Measurements from ENCODE around the gene OXSR1. TPM values are rescaled to one million over a fixed set of nuclear protein-coding genes. Genes with fewer than 3 reads are reported as not detected.

Gene OXSR1
- total and polyA plus RNA-seq, 2 of the 13 experiments (the other 11 are each of a cell fraction or from before 2014, with no cell fraction given): 27.4 to 32.6 TPM

DNA sequence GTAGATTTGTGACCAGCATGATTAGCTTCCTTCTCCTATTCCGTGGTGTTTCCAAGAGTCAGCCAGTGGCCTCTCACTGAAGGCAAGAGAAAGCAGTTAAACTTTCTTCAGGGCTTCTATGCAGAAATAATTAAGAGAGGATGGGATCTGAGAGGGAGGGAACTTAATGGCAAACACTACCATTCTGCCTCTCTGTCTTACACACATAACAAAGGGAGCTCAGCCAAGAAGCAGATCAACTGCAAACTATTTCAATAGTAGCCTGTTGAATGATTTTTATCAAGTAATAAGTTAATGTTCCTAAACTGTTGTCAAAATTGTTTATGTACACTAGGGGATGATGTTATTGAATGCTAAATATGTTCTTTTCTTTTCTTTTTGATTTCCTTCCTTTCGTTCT is 11.8 kb downstream of the OXSR1 start (continued):
- TF ChIP-seq DNMT1 (CRISPR knock-in tag; IDR thresholded peaks at IDR 0.05): no peak

DNA sequence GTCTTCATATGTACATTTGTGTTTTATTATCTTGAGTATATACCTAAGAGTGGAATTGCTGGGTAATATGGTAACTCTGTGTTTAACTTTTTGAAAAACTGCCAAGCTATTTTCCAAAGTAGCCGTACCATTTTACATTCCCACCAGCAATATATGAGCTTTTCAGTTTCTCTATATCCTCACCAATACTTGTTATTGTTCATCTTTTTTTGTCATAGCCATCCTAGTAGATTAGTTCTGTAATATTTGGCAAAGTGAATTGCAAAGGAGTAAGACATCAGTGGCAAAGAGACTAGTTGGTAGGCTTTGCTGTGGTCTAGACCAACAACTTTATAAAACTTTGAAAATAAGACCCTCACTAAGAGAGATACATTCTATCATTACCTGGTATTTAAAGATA is 21.4 kb downstream of the OXSR1 start:
- Histone ChIP-seq H2AFZ (ENCODE audit: low read length) (no peak overlapping the region), H4K20me1 (ENCODE audit: insufficient read depth, low read length) (peaks cover 4% of the 10 kb centered on the region; the same call in 1 of the 2 replicates), H3K9ac (ENCODE audit: insufficient read depth, low read depth, low read length) (no peak overlapping the region), H3K4me3 (replicated peaks in 1 of 3; ENCODE audit: insufficient read depth in 1 of 3, low read depth in 2 of 3, low read length in 3 of 3) (no peak overlapping the region), H3K9me3 (ENCODE audit: low read length) (no peaks in the 10 kb centered on the region), H3K36me3 (replicated peaks in 1 of 2; ENCODE audit: control insufficient read depth in 1 of 2, insufficient read depth in 2 of 2, low read length in 2 of 2) (peaks cover 5 to 50% of the 10 kb centered on the region in 2 experiments), H3K79me2 (ENCODE audit: insufficient read depth, low read length) (peaks cover 11% of the 10 kb centered on the region), H3K27ac (ENCODE audit: extremely low read length, insufficient read depth, low read length) (no peak overlapping the region), H3K4me2 (ENCODE audit: low read depth, low read length) (no peak overlapping the region), H3K27me3 (ENCODE audit: control insufficient read depth in 1 of 2, insufficient read depth in 2 of 2, low read length in 2 of 2) (no peaks in the 10 kb centered on the region), H3K4me1 (ENCODE audit: insufficient read depth, low read length) (no peaks in the 10 kb centered on the region)
- no peak for ATAC-seq
- intact Hi-C loops (cut with micrococcal nuclease; ENCODE audit: unreplicated experiment): no loop called here
- no peak for DNase-seq (ENCODE audit: low spot score)
- in situ Hi-C loops (cut with HindIII; ENCODE audit: extremely low pct_ligation_motif_present, low pct_unique_long_range_greater_than_20kb): no loop called here
- CTCF ChIA-PET (ENCODE audit: low intra/inter-chr PET ratio, low total read pairs): no interaction called here
- TF ChIP-seq MIER3 (CRISPR knock-in tag; IDR thresholded peaks at IDR 0.05; ENCODE audit: borderline replicate concordance): no peak
- no peak for TF ChIP-seq TEAD3 (CRISPR knock-in tag; optimal IDR thresholded peaks at IDR 0.05; ENCODE audit: borderline replicate concordance)
- TF ChIP-seq ZNF709 (CRISPR knock-in tag; IDR thresholded peaks at IDR 0.05): no peak
- no peak for TF ChIP-seq ZNF691 (CRISPR knock-in tag; IDR thresholded peaks at IDR 0.05; ENCODE audit: borderline replicate concordance, low read depth)
- FAIRE-seq: no peak
- no TSS peak for BruUV-seq (replicated peaks)
- POLR2A ChIA-PET: no interaction called here
- 95% methylated on average over 1 of the region's 1 CpG for WGBS (ENCODE audit: low lambda C conversion rate)

DNA sequence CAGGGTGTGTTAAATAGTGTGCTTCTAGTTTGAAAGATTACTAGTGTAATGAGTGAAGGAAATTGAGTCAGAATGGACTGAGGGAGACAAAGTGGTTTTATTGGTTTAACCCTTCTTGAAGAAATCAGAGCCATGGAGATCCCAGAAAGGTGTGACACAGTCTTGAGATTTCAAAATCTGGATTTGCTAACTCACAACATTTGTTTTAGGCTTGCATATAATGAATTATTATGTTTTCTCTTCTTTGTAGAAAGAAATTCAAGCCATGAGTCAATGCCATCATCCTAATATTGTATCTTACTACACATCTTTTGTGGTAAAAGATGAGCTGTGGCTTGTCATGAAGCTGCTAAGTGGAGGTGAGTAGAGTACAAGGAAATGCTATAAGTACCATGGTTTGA is 25.1 kb downstream of the OXSR1 start:
- intact Hi-C loops (cut with micrococcal nuclease; ENCODE audit: unreplicated experiment): no loop called here
- POLR2A ChIA-PET: no interaction called here
- Histone ChIP-seq H3K4me3 (replicated peaks in 1 of 3; ENCODE audit: insufficient read depth in 1 of 3, low read depth in 2 of 3, low read length in 3 of 3) (no peak overlapping the region), H3K79me2 (ENCODE audit: insufficient read depth, low read length) (no peaks in the 10 kb centered on the region), H3K27me3 (ENCODE audit: control insufficient read depth in 1 of 2, insufficient read depth in 2 of 2, low read length in 2 of 2) (no peaks in the 10 kb centered on the region), H2AFZ (ENCODE audit: low read length) (no peak overlapping the region), H4K20me1 (ENCODE audit: insufficient read depth, low read length) (no peaks in the 10 kb centered on the region), H3K9ac (ENCODE audit: insufficient read depth, low read depth, low read length) (no peak overlapping the region), H3K27ac (ENCODE audit: extremely low read length, insufficient read depth, low read length) (no peak overlapping the region), H3K36me3 (replicated peaks in 1 of 2; ENCODE audit: control insufficient read depth in 1 of 2, insufficient read depth in 2 of 2, low read length in 2 of 2) (peaks cover 4 to 57% of the 10 kb centered on the region in 2 experiments), H3K4me1 (ENCODE audit: insufficient read depth, low read length) (no peaks in the 10 kb centered on the region), H3K4me2 (ENCODE audit: low read depth, low read length) (no peak overlapping the region), H3K9me3 (ENCODE audit: low read length) (no peaks in the 10 kb centered on the region)
- no peak for ATAC-seq
- in situ Hi-C loops (cut with HindIII; ENCODE audit: extremely low pct_ligation_motif_present, low pct_unique_long_range_greater_than_20kb): no loop called here
- no TSS peak for BruUV-seq (replicated peaks)
- DNase-seq (ENCODE audit: low spot score): no peak
- CTCF ChIA-PET (ENCODE audit: low intra/inter-chr PET ratio, low total read pairs): no interaction called here
- no peak for FAIRE-seq
- TF ChIP-seq KLF16 (CRISPR knock-in tag; IDR thresholded peaks at IDR 0.05): no peak
- no peak for TF ChIP-seq MED8 (CRISPR knock-in tag; IDR thresholded peaks at IDR 0.05; ENCODE audit: insufficient replicate concordance)
- TF ChIP-seq, protein P1, sequence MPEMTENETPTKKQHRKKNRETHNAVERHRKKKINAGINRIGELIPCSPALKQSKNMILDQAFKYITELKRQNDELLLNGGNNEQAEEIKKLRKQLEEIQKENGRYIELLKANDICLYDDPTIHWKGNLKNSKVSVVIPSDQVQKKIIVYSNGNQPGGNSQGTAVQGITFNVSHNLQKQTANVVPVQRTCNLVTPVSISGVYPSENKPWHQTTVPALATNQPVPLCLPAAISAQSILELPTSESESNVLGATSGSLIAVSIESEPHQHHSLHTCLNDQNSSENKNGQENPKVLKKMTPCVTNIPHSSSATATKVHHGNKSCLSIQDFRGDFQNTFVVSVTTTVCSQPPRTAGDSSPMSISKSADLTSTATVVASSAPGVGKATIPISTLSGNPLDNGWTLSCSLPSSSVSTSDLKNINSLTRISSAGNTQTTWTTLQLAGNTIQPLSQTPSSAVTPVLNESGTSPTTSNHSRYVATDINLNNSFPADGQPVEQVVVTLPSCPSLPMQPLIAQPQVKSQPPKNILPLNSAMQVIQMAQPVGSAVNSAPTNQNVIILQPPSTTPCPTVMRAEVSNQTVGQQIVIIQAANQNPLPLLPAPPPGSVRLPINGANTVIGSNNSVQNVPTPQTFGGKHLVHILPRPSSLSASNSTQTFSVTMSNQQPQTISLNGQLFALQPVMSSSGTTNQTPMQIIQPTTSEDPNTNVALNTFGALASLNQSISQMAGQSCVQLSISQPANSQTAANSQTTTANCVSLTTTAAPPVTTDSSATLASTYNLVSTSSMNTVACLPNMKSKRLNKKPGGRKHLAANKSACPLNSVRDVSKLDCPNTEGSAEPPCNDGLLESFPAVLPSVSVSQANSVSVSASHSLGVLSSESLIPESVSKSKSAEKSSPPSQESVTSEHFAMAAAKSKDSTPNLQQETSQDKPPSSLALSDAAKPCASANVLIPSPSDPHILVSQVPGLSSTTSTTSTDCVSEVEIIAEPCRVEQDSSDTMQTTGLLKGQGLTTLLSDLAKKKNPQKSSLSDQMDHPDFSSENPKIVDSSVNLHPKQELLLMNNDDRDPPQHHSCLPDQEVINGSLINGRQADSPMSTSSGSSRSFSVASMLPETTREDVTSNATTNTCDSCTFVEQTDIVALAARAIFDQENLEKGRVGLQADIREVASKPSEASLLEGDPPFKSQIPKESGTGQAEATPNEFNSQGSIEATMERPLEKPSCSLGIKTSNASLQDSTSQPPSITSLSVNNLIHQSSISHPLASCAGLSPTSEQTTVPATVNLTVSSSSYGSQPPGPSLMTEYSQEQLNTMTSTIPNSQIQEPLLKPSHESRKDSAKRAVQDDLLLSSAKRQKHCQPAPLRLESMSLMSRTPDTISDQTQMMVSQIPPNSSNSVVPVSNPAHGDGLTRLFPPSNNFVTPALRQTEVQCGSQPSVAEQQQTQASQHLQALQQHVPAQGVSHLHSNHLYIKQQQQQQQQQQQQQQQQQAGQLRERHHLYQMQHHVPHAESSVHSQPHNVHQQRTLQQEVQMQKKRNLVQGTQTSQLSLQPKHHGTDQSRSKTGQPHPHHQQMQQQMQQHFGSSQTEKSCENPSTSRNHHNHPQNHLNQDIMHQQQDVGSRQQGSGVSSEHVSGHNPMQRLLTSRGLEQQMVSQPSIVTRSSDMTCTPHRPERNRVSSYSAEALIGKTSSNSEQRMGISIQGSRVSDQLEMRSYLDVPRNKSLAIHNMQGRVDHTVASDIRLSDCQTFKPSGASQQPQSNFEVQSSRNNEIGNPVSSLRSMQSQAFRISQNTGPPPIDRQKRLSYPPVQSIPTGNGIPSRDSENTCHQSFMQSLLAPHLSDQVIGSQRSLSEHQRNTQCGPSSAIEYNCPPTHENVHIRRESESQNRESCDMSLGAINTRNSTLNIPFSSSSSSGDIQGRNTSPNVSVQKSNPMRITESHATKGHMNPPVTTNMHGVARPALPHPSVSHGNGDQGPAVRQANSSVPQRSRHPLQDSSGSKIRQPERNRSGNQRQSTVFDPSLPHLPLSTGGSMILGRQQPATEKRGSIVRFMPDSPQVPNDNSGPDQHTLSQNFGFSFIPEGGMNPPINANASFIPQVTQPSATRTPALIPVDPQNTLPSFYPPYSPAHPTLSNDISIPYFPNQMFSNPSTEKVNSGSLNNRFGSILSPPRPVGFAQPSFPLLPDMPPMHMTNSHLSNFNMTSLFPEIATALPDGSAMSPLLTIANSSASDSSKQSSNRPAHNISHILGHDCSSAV (CRISPR knock-in tag; IDR thresholded peaks at IDR 0.05; ENCODE audit: borderline replicate concordance): no peak
- TF ChIP-seq ARNT (IDR thresholded peaks at IDR 0.05): no peak
